Parathyroid adenoma (tissue), 2 donors: ENCODE measurements around the gene CHPF2.

Source experiments
- H2AFZ ChIP-seq: fragments of 300-600 bp; sonication (generic); one replicate; pipeline ENCODE4 v1.7.0; 2017; ENCODE audit warnings: antibody characterized with exemption, mild to moderate bottlenecking
- H3K27ac ChIP-seq: fragments of 300-600 bp; sonication (generic); one replicate; pipeline ENCODE4 v1.7.0; 2017
- H3K27me3 ChIP-seq: fragments of 300-600 bp; sonication (generic); one replicate; pipeline ENCODE4 v1.7.0; 2017; ENCODE audit warnings: low read length; ENCODE audit not compliant: control insufficient read depth, insufficient read depth
- H3K36me3 ChIP-seq: fragments of 300-600 bp; sonication (generic); one replicate; pipeline ENCODE4 v1.7.0; 2017; ENCODE audit warnings: low read length; ENCODE audit not compliant: control insufficient read depth, insufficient read depth
- H3K4me1 ChIP-seq: fragments of 300-600 bp; sonication (generic); one replicate; pipeline ENCODE4 v1.7.0; 2017; ENCODE audit warnings: control low read depth
- H3K4me2 ChIP-seq: fragments of 300-600 bp; sonication (generic); one replicate; pipeline ENCODE4 v1.7.0; 2017; ENCODE audit warnings: low read length
- H3K4me3 ChIP-seq: fragments of 300-600 bp; sonication (generic); one replicate; pipeline ENCODE4 v1.7.0; 2017; ENCODE audit warnings: low read depth, low read length
- H3K79me2 ChIP-seq: fragments of 300-600 bp; sonication (generic); one replicate; pipeline ENCODE4 v1.7.0; 2017; ENCODE audit warnings: control low read depth
- H3K9ac ChIP-seq: fragments of 300-600 bp; sonication (generic); one replicate; pipeline ENCODE4 v1.7.0; 2017; ENCODE audit warnings: mild to moderate bottlenecking
- H3K9me3 ChIP-seq: fragments of 300-600 bp; sonication (generic); one replicate; pipeline ENCODE4 v1.7.0; 2017; ENCODE audit warnings: low read length; ENCODE audit not compliant: control insufficient read depth
- TF ChIP-seq, protein P1 (sequence below): fragments of 300-600 bp; sonication (generic); IDR thresholded peaks from one replicate; pipeline ENCODE4 v1.7.0; 2017; ENCODE audit warnings: antibody characterized with exemption, mild to moderate bottlenecking
- donor health status: primary hyperparathyroidism.

CHPF2 gene

GRCh38 chr7:151226875-151227782 lies 5.2 kb upstream of the CHPF2 start, which contains the start of gene ABCF2:
Gene ABCF2, minus strand, starts transcription at chr7:151227205. Its CDS starts 747 bp downstream, at chr7:151226458.
- Histone ChIP-seq H3K79me2 (peaks cover 27% of the 10 kb centered on the region), H3K9ac (peak within 1 kb of the TSS; percentile 12), H3K27ac (peak within 1 kb of the TSS; percentile 66), H3K4me1 (peaks cover 19% of the 10 kb centered on the region), H3K27me3 (no peaks in the 10 kb centered on the region), H3K4me3 (peak within 1 kb of the TSS; percentile 73), H3K4me2 (peak within 1 kb of the TSS; percentile 89), H3K9me3 (no peaks in the 10 kb centered on the region), H3K36me3 (no peaks in the 10 kb centered on the region), H2AFZ (peak within 1 kb of the TSS; percentile 69)
- TF ChIP-seq, protein P1, sequence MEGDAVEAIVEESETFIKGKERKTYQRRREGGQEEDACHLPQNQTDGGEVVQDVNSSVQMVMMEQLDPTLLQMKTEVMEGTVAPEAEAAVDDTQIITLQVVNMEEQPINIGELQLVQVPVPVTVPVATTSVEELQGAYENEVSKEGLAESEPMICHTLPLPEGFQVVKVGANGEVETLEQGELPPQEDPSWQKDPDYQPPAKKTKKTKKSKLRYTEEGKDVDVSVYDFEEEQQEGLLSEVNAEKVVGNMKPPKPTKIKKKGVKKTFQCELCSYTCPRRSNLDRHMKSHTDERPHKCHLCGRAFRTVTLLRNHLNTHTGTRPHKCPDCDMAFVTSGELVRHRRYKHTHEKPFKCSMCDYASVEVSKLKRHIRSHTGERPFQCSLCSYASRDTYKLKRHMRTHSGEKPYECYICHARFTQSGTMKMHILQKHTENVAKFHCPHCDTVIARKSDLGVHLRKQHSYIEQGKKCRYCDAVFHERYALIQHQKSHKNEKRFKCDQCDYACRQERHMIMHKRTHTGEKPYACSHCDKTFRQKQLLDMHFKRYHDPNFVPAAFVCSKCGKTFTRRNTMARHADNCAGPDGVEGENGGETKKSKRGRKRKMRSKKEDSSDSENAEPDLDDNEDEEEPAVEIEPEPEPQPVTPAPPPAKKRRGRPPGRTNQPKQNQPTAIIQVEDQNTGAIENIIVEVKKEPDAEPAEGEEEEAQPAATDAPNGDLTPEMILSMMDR, result no peak

GRCh38 chr7:151228024-151228866 lies 4.0 kb upstream of the CHPF2 start:
- Histone ChIP-seq H3K4me1 (peaks cover 20% of the 10 kb centered on the region), H3K27me3 (no peaks in the 10 kb centered on the region), H3K4me3 (peak overlapping the region; percentile 73), H3K4me2 (peak overlapping the region; percentile 85), H3K9me3 (no peaks in the 10 kb centered on the region), H3K79me2 (peaks cover 36% of the 10 kb centered on the region), H3K27ac (peak overlapping the region; percentile 66), H2AFZ (peak overlapping the region; percentile 69), H3K36me3 (no peaks in the 10 kb centered on the region), H3K9ac (no peak overlapping the region)
- TF ChIP-seq, protein P1, result no peak

DNA sequence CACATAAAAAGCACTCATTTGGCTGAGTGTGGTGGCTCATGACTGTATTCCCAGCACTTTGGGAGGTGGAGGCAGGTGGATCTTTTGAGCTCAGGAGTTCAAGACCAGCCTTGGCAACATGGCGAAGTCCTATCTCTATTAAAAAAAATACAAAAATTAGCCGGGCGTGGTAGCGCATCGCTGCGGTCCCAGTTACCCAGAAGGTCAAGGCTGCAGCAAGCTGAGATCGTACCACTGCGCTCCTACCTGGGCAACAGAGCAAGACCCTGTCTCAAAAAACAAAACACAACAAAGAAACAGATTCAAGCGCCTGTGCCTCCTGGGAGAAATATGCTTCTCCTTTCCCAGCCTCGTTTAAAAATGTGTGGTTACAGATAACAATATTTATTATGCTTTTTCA lies 3.0 kb upstream of the CHPF2 start:
- Histone ChIP-seq H3K4me2 (no peak overlapping the region), H3K4me3 (no peak overlapping the region), H3K36me3 (no peaks in the 10 kb centered on the region), H3K79me2 (peaks cover 45% of the 10 kb centered on the region), H3K4me1 (peaks cover 28% of the 10 kb centered on the region), H3K27ac (no peak overlapping the region), H3K27me3 (no peaks in the 10 kb centered on the region), H3K9me3 (no peaks in the 10 kb centered on the region), H2AFZ (no peak overlapping the region), H3K9ac (no peak overlapping the region)
- TF ChIP-seq, protein P1, result no peak

DNA sequence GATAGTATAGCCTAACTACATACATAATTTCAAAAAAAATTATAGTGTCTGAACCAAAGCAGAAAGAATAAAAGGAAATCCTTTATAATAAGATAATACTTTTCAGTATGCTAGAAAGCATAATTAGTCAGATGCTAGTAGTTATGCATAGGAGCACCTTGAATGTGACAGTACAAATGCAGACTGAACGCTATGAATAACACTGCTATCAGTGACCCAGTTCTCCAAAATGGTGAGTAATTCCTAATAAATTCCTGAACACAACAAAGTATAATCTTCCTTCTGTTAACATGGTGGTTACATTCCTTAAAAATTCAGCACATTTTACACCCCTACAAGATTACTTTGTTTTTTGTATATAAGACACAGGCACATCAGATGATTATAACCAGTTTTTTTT lies 1.2 kb upstream of the CHPF2 start:
- Histone ChIP-seq H3K36me3 (no peaks in the 10 kb centered on the region), H3K27ac (no peak overlapping the region)

More for the DNA sequence above, 1.2 kb upstream of the CHPF2 start:
- TF ChIP-seq, protein P1, result no peak
- no peak overlapping the region for H3K4me3 ChIP-seq
- no peaks in the 10 kb centered on the region for H3K9me3 ChIP-seq
- no peaks in the 10 kb centered on the region for H3K27me3 ChIP-seq
- peak overlapping the region; percentile 100 for H2AFZ ChIP-seq
- H3K4me1 ChIP-seq, result peaks cover 25% of the 10 kb centered on the region
- H3K4me2 ChIP-seq, result no peak overlapping the region
- H3K9ac ChIP-seq, result no peak overlapping the region
- H3K79me2 ChIP-seq, result peaks cover 37% of the 10 kb centered on the region
